Forelimb muscle (tissue), 1 donor: ENCODE measurements around the gene PRTG. TPM values are rescaled to one million over a fixed set of nuclear protein-coding genes. Genes with fewer than 3 reads are reported as not detected.

Experiments used
- polyA plus RNA-seq: library from polyadenylated mRNA; unstranded; fragments of 120-200 nt; gene quantifications from one replicate; pipeline ENCODE4 v1.2.1, GENCODE V29; 2013; ENCODE audit not compliant: insufficient read length

PRTG gene
- polyA plus RNA-seq, 1 donor: 3.2 TPM

Other genes with a start within 250 kb of the PRTG start
- gene DNAAF4, start 234.9 kb downstream of the PRTG start, polyA plus RNA-seq: 1.8 TPM
- 8.4 TPM for gene PYGO1, start 154.8 kb downstream of the PRTG start, polyA plus RNA-seq